ENCODE results near the gene CA11. TPM values are rescaled to one million over a fixed set of nuclear protein-coding genes. Genes with fewer than 3 reads are reported as not detected.

Gene CA11
- total and polyA plus RNA-seq, 4 donors, result 13.3 to 71.7 (median 59.2) TPM

GRCh38 chr19:48606463-48607358 is 39.3 kb downstream of the CA11 start, which contains the start of gene SPACA4:
Gene SPACA4, plus strand, starts transcription at chr19:48606742. Its CDS starts 237 bp downstream, at chr19:48606979.
- H3K36me3 ChIP-seq (ENCODE audit: control insufficient read depth, insufficient read depth, low read length), result peaks cover 18% of the 10 kb centered on the region
- H3K4me1 ChIP-seq (ENCODE audit: control insufficient read depth, insufficient read depth, low read length), result peaks cover 4% of the 10 kb centered on the region
- 88% methylated on average over 39 of the region's 39 CpGs for WGBS (ENCODE audit: insufficient coverage)
- H3K27ac ChIP-seq (ENCODE audit: low read depth, low read length), result no peak within 1 kb of the TSS
- H3K4me3 ChIP-seq (ENCODE audit: low read depth, low read length), result no peak within 1 kb of the TSS
- DNase-seq (ENCODE audit: low read depth in 4 of 6, low spot score in 6 of 6), result no peak
- no peaks in the 10 kb centered on the region for H3K27me3 ChIP-seq (ENCODE audit: control insufficient read depth, insufficient read depth, low read length)
- no peaks in the 10 kb centered on the region for H3K9me3 ChIP-seq (ENCODE audit: control insufficient read depth, insufficient read depth, low read length)

DNA sequence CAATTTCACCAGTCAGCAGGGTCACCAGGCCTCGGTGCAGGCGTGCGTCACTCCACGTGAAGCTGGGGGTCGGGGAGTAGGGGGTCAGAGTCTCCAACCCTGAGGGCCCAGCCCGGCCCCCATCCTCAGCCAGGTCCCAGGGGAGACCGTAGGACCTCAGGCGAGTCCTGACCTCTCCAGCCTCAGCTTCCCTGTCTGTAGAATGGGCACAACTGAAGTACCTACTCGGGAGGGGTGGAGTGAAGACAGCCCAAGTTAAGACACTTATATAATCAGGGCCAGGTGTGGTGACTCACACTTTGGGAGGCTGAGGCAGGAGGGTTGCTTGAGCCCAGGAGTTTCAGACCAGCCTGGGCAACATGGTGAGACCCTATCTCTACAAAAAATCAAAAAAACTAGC is 42.1 kb downstream of the CA11 start:
- no peak overlapping the region for H3K27ac ChIP-seq (ENCODE audit: low read depth, low read length)
- H3K4me1 ChIP-seq (ENCODE audit: control insufficient read depth, insufficient read depth, low read length), result peaks cover 2% of the 10 kb centered on the region
- H3K9me3 ChIP-seq (ENCODE audit: control insufficient read depth, insufficient read depth, low read length), result no peaks in the 10 kb centered on the region
- no peak for DNase-seq (ENCODE audit: low read depth in 4 of 6, low spot score in 6 of 6)
- 94% methylated on average over 9 of the region's 9 CpGs for WGBS (ENCODE audit: insufficient coverage)
- H3K4me3 ChIP-seq (ENCODE audit: low read depth, low read length), result no peak overlapping the region
- peaks cover 11% of the 10 kb centered on the region for H3K36me3 ChIP-seq (ENCODE audit: control insufficient read depth, insufficient read depth, low read length)
- H3K27me3 ChIP-seq (ENCODE audit: control insufficient read depth, insufficient read depth, low read length), result no peaks in the 10 kb centered on the region

DNA sequence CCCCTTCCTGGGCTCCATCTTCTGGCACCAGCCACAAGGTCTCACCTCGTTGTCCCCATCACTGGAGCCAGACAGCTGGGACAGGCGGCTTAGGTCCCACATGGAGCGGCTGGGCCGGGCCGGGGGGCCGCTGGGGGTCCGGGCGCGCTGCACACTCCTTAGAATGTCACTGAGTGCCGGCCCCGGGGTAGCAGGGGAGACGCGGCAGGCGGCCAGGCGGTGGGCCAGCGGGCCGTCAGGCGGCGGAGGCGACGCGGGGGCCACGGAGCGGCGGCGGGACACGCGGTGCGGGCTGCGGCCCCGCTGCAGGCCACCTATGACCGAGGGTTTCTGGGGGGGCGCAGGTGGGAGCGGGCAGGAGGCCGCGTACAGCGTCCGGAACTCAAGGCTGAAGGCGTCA is 42.5 kb downstream of the CA11 start:
- WGBS (ENCODE audit: insufficient coverage), result 89% methylated on average over 39 of the region's 39 CpGs
- Histone ChIP-seq H3K4me3 (ENCODE audit: low read depth, low read length) (no peak overlapping the region), H3K27me3 (ENCODE audit: control insufficient read depth, insufficient read depth, low read length) (no peaks in the 10 kb centered on the region), H3K27ac (ENCODE audit: low read depth, low read length) (no peak overlapping the region), H3K9me3 (ENCODE audit: control insufficient read depth, insufficient read depth, low read length) (no peaks in the 10 kb centered on the region), H3K36me3 (ENCODE audit: control insufficient read depth, insufficient read depth, low read length) (peaks cover 11% of the 10 kb centered on the region), H3K4me1 (ENCODE audit: control insufficient read depth, insufficient read depth, low read length) (no peaks in the 10 kb centered on the region)
- no peak for DNase-seq (ENCODE audit: low read depth in 4 of 6, low spot score in 6 of 6)

- no peak for DNase-seq (ENCODE audit: low read depth in 4 of 6, low spot score in 6 of 6)
- 94% methylated on average over 6 of the region's 9 CpGs for WGBS (ENCODE audit: insufficient coverage)
- H3K36me3 ChIP-seq (ENCODE audit: control insufficient read depth, insufficient read depth, low read length), result peaks cover 11% of the 10 kb centered on the region
- H3K4me3 ChIP-seq (ENCODE audit: low read depth, low read length), result no peak overlapping the region
- no peaks in the 10 kb centered on the region for H3K9me3 ChIP-seq (ENCODE audit: control insufficient read depth, insufficient read depth, low read length)
- H3K27me3 ChIP-seq (ENCODE audit: control insufficient read depth, insufficient read depth, low read length), result no peaks in the 10 kb centered on the region
- no peak overlapping the region for H3K27ac ChIP-seq (ENCODE audit: low read depth, low read length)
- no peaks in the 10 kb centered on the region for H3K4me1 ChIP-seq (ENCODE audit: control insufficient read depth, insufficient read depth, low read length)
Observed at GRCh38 chr19:48603001-48603400, 43.0 kb downstream of the CA11 start.

GRCh38 chr19:48600679-48601417 is 45.1 kb downstream of the CA11 start:
- Histone ChIP-seq H3K36me3 (ENCODE audit: control insufficient read depth, insufficient read depth, low read length) (peaks cover 4% of the 10 kb centered on the region), H3K4me3 (ENCODE audit: low read depth, low read length) (no peak overlapping the region), H3K9me3 (ENCODE audit: control insufficient read depth, insufficient read depth, low read length) (no peaks in the 10 kb centered on the region), H3K4me1 (ENCODE audit: control insufficient read depth, insufficient read depth, low read length) (no peaks in the 10 kb centered on the region), H3K27ac (ENCODE audit: low read depth, low read length) (no peak overlapping the region), H3K27me3 (ENCODE audit: control insufficient read depth, insufficient read depth, low read length) (no peaks in the 10 kb centered on the region)
- no peak for DNase-seq (ENCODE audit: low read depth in 4 of 6, low spot score in 6 of 6)
- WGBS (ENCODE audit: insufficient coverage), result 83% methylated on average over 18 of the region's 21 CpGs

DNA sequence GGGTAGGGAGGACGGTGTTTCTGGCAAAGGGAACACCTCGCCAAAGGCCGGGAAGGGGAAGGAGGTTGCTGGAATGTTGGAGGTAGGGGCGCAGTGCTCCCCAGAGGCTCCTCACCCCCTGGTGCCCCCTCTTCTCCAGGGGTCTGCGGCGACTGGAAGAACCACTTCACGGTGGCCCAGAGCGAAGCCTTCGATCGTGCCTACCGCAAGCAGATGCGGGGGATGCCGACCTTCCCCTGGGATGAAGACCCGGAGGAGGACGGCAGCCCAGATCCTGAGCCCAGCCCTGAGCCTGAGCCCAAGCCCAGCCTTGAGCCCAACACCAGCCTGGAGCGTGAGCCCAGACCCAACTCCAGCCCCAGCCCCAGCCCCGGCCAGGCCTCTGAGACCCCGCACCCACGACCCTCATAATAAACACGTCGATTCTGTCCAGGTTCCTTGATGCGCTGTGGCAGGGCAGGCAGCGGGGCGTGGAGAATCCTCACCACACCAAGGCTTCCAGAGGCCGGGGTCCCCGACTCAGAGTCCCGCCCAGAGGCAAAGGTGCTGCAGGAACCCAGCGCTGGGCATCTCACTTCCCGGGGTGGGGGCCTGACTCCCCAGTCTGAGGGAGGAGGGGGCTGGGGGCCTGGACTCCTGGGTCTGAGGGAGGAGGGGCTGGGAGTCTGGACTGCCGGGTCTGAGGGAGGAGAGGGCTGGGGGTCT is 46.8 kb downstream of the CA11 start:
- 73% methylated on average over 22 of the region's 30 CpGs for WGBS (ENCODE audit: insufficient coverage)
- H3K27me3 ChIP-seq (ENCODE audit: control insufficient read depth, insufficient read depth, low read length), result no peaks in the 10 kb centered on the region
- no peak overlapping the region for H3K27ac ChIP-seq (ENCODE audit: low read depth, low read length)
- H3K4me3 ChIP-seq (ENCODE audit: low read depth, low read length), result no peak overlapping the region
- no peaks in the 10 kb centered on the region for H3K9me3 ChIP-seq (ENCODE audit: control insufficient read depth, insufficient read depth, low read length)
- peaks cover 4% of the 10 kb centered on the region for H3K36me3 ChIP-seq (ENCODE audit: control insufficient read depth, insufficient read depth, low read length)
- H3K4me1 ChIP-seq (ENCODE audit: control insufficient read depth, insufficient read depth, low read length), result no peaks in the 10 kb centered on the region
- no peak for DNase-seq (ENCODE audit: low read depth in 4 of 6, low spot score in 6 of 6)

DNA sequence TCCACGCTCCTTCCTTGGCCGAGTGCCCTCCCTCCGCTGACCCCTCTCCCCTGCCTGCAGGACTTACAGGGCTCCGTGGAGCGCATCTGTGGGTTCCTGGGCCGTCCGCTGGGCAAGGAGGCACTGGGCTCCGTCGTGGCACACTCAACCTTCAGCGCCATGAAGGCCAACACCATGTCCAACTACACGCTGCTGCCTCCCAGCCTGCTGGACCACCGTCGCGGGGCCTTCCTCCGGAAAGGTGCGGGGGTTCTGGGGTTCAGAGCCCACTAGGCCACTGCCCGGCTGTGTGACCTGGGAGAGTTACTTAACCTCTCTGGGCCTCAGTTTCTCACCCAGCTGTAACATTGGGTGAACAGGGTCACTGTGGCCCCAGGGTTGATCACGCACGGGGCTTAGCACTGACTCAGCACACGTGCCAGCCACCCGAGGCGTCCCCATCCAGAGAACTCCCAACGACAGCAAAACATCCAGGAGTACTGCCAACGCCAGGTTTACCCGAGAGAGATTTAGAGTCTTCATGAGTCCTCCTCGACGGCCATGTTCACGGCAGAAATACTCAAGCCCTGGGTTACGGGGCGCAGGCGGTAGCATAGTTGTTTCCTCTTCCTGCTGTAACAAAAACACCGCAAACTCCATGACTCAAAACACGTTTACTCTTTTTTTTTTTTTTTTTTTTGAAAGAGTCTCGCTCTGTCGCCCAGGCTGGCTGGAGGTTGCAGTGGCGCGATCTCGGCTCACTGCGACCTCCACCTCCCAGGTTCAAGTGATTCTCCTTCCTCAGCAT is 49.1 kb downstream of the CA11 start:
- no peak for DNase-seq (ENCODE audit: low read depth in 4 of 6, low spot score in 6 of 6)
- no peak overlapping the region for H3K4me3 ChIP-seq (ENCODE audit: low read depth, low read length)
- H3K27me3 ChIP-seq (ENCODE audit: control insufficient read depth, insufficient read depth, low read length), result no peaks in the 10 kb centered on the region
- no peaks in the 10 kb centered on the region for H3K9me3 ChIP-seq (ENCODE audit: control insufficient read depth, insufficient read depth, low read length)
- WGBS (ENCODE audit: insufficient coverage), result 91% methylated on average over 32 of the region's 39 CpGs
- H3K27ac ChIP-seq (ENCODE audit: low read depth, low read length), result no peak overlapping the region
- no peaks in the 10 kb centered on the region for H3K4me1 ChIP-seq (ENCODE audit: control insufficient read depth, insufficient read depth, low read length)
- no peaks in the 10 kb centered on the region for H3K36me3 ChIP-seq (ENCODE audit: control insufficient read depth, insufficient read depth, low read length)

- H3K36me3 ChIP-seq (ENCODE audit: control insufficient read depth, insufficient read depth, low read length), result no peaks in the 10 kb centered on the region
- H3K9me3 ChIP-seq (ENCODE audit: control insufficient read depth, insufficient read depth, low read length), result no peaks in the 10 kb centered on the region
- H3K27me3 ChIP-seq (ENCODE audit: control insufficient read depth, insufficient read depth, low read length), result no peaks in the 10 kb centered on the region
- H3K27ac ChIP-seq (ENCODE audit: low read depth, low read length), result no peak overlapping the region
- no peak overlapping the region for H3K4me3 ChIP-seq (ENCODE audit: low read depth, low read length)
- WGBS (ENCODE audit: insufficient coverage), result 93% methylated on average over 2 of the region's 4 CpGs
- DNase-seq (ENCODE audit: low read depth in 4 of 6, low spot score in 6 of 6), result no peak
- H3K4me1 ChIP-seq (ENCODE audit: control insufficient read depth, insufficient read depth, low read length), result no peaks in the 10 kb centered on the region
Observed at GRCh38 chr19:48596237-48596636, 49.8 kb downstream of the CA11 start.

GRCh38 chr19:48595833-48596232 is 50.2 kb downstream of the CA11 start:
- Histone ChIP-seq H3K4me3 (ENCODE audit: low read depth, low read length) (no peak overlapping the region), H3K4me1 (ENCODE audit: control insufficient read depth, insufficient read depth, low read length) (no peaks in the 10 kb centered on the region), H3K9me3 (ENCODE audit: control insufficient read depth, insufficient read depth, low read length) (no peaks in the 10 kb centered on the region), H3K27me3 (ENCODE audit: control insufficient read depth, insufficient read depth, low read length) (no peaks in the 10 kb centered on the region), H3K36me3 (ENCODE audit: control insufficient read depth, insufficient read depth, low read length) (no peaks in the 10 kb centered on the region), H3K27ac (ENCODE audit: low read depth, low read length) (no peak overlapping the region)
- DNase-seq (ENCODE audit: low read depth in 4 of 6, low spot score in 6 of 6), result no peak
- WGBS (ENCODE audit: insufficient coverage), result 78% methylated on average over 6 of the region's 6 CpGs

Data from spinal cord (tissue), 10 donors.